ENCODE results near the gene TBX19.

TBX19 gene

DNA sequence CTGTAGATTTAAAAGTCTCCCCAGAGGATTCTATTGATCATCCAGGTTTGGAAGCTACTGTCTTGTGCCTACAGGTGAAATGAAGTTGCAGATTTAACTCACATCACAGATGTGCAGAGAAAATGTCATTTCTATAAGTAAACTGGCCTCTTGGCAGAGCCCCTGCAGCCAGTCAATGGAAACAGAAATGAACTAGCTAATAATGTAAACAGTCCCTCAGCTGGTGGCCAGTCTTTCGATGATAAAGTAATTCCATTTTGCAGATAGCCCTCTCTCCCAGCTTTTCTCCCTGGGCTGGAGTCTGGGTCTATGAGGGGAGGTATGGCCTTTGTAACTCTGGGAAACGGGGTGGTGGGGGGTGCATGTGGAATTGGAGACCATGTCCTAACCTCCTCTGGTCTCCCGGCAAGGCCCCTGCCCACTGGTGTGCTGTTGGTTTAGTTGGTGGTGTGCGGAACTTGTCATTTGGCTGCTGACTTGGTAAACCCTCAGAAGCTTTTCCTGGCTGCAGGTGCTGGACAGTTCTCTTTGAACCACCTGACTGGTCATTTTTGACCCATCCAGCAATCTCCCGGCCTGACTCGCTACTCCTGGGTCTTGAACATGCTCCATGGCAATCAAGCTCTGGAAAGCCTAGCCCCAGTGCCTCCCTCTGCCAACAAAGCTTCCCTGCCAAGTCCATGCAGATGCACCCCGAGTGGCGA lies 14.9 kb downstream of the TBX19 start:
- Histone ChIP-seq H3K9ac (no peak overlapping the region), H3K36me3 (ENCODE audit: insufficient read depth) (no peaks in the 10 kb centered on the region), H3K27me3 (ENCODE audit: insufficient read depth, low read depth) (no peaks in the 10 kb centered on the region), H3K79me2 (ENCODE audit: insufficient read depth, low read depth) (no peaks in the 10 kb centered on the region), H3K4me1 (ENCODE audit: low read depth, poor library complexity, severe bottlenecking) (peaks cover 17% of the 10 kb centered on the region), H3K27ac (no peak overlapping the region), H2AFZ (ENCODE audit: low read depth) (no peak overlapping the region), H3K4me2 (no peak overlapping the region), H4K20me1 (ENCODE audit: insufficient read depth) (no peaks in the 10 kb centered on the region), H3K4me3 (IDR thresholded peaks at IDR 0.05; ENCODE audit: insufficient read depth, low read depth, low read length) (no peak overlapping the region)
- TF ChIP-seq CTCF (conservative IDR thresholded peaks at IDR 0.05; ENCODE audit: low read depth, low read length), result no peak

DNA sequence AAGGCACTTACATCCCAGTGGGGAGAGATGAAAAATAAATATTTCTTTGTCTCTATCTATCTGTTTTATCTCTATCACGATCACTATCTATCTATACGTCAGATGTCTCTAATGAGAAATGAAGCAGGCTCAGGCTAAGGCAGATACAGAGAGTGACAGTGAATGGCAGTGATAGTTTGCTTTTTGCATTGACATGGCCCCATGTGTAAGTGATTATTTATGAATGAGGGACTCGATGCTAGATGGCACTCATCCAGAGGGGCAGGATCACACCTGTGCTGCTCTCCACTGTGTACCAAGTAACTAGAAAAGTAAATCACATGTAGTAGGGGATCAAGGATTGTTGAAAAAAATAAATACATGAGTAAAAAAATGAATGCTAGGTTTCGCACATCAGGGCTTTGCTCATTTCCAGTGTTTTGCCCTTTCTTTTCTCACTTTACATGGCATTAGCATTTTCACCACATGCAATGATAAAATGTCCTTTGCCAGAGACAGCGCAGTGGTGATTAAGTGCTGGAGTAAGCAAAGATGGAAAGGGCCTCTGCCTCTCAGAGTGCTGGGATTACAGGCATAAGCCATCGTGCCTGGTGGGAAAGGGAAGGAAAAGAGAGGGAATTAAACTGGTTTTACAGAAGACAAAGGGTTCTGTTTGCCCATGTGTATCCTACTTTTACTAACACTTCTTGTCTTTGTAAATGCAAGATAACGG lies 16.5 kb downstream of the TBX19 start:
- Histone ChIP-seq H4K20me1 (ENCODE audit: insufficient read depth) (no peaks in the 10 kb centered on the region), H3K4me2 (no peak overlapping the region), H3K79me2 (ENCODE audit: insufficient read depth, low read depth) (no peaks in the 10 kb centered on the region), H3K4me3 (IDR thresholded peaks at IDR 0.05; ENCODE audit: insufficient read depth, low read depth, low read length) (no peak overlapping the region), H2AFZ (ENCODE audit: low read depth) (no peak overlapping the region), H3K4me1 (ENCODE audit: low read depth, poor library complexity, severe bottlenecking) (peaks cover 2% of the 10 kb centered on the region), H3K27me3 (ENCODE audit: insufficient read depth, low read depth) (no peaks in the 10 kb centered on the region), H3K36me3 (ENCODE audit: insufficient read depth) (no peaks in the 10 kb centered on the region), H3K9ac (no peak overlapping the region), H3K27ac (no peak overlapping the region)
- no peak for TF ChIP-seq CTCF (conservative IDR thresholded peaks at IDR 0.05; ENCODE audit: low read depth, low read length)

DNA sequence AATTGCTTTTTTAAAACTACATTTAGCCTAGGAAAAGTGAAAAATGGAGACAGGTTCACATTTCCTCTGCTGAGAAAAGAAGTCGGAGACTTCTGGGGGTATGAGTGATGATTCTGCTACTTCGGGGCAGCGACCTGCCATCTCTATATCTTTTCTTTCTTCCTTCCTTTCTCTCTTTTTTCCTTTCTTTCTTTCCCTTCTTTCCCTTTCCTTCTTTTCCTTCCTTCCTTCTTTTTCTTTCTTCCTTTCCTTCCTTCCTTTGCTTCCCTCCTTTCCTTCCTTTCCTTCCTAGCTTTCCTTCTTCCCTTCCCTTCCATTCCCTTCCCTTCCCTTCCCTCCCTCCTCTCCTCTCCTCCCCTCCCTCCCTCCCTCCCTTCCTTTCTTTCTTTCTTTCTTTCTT lies 17.8 kb downstream of the TBX19 start:
- Histone ChIP-seq H3K9ac (no peak overlapping the region), H3K27ac (no peak overlapping the region), H4K20me1 (ENCODE audit: insufficient read depth) (no peaks in the 10 kb centered on the region), H3K79me2 (ENCODE audit: insufficient read depth, low read depth) (no peaks in the 10 kb centered on the region), H3K27me3 (ENCODE audit: insufficient read depth, low read depth) (no peaks in the 10 kb centered on the region), H2AFZ (ENCODE audit: low read depth) (no peak overlapping the region), H3K4me1 (ENCODE audit: low read depth, poor library complexity, severe bottlenecking) (no peaks in the 10 kb centered on the region), H3K36me3 (ENCODE audit: insufficient read depth) (no peaks in the 10 kb centered on the region), H3K4me3 (IDR thresholded peaks at IDR 0.05; ENCODE audit: insufficient read depth, low read depth, low read length) (no peak overlapping the region), H3K4me2 (no peak overlapping the region)
- no peak for TF ChIP-seq CTCF (conservative IDR thresholded peaks at IDR 0.05; ENCODE audit: low read depth, low read length)

DNA sequence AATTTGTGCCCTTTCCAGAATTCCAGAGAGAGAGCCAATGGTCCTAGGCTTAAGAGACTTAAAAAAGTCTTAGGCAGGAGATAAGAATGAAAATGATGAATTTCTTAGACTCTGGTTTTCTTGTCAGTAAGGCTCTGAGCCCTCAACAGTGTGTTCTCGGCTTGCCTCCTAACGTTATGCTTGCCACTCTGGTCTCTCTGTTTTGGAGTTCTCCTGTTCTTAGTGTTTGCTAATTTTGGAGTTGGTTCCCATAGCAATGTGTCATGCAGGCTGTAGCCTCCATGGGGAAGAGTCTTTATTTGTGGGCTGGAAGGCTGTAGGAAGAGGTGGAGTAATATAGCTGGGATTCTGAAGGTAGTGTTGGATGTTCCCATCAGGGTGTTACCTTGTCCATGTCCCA lies 19.9 kb downstream of the TBX19 start:
- no peak overlapping the region for H3K4me2 ChIP-seq

More for the DNA sequence above, 19.9 kb downstream of the TBX19 start:
- no peaks in the 10 kb centered on the region for H3K27me3 ChIP-seq (ENCODE audit: insufficient read depth, low read depth)
- no peaks in the 10 kb centered on the region for H3K36me3 ChIP-seq (ENCODE audit: insufficient read depth)
- no peak for TF ChIP-seq CTCF (conservative IDR thresholded peaks at IDR 0.05; ENCODE audit: low read depth, low read length)
- H2AFZ ChIP-seq (ENCODE audit: low read depth), result no peak overlapping the region
- no peak overlapping the region for H3K4me3 ChIP-seq (IDR thresholded peaks at IDR 0.05; ENCODE audit: insufficient read depth, low read depth, low read length)
- no peaks in the 10 kb centered on the region for H4K20me1 ChIP-seq (ENCODE audit: insufficient read depth)
- H3K79me2 ChIP-seq (ENCODE audit: insufficient read depth, low read depth), result no peaks in the 10 kb centered on the region
- H3K4me1 ChIP-seq (ENCODE audit: low read depth, poor library complexity, severe bottlenecking), result no peaks in the 10 kb centered on the region
- H3K9ac ChIP-seq, result no peak overlapping the region
- no peak overlapping the region for H3K27ac ChIP-seq

All from KMS-11 (cell line).